GM12864 (cell line): ENCODE results near the gene WNT10A.
A peak's percentile ranks its signal among the peaks of the same experiment; 100 is the strongest.

ENCODE experiments used
- DNase-seq: peaks from one replicate; pipeline ENCODE4 v3.0.0-alpha.2; 2011; ENCODE audit warnings: low read depth
- H3K4me3 ChIP-seq: 2 replicates; pipeline ENCODE4 v1.5.1; 2011; ENCODE audit warnings: mild to moderate bottlenecking, low read depth, low read length, control low read depth
- TF ChIP-seq, protein P1 (sequence below): IDR thresholded peaks from 2 replicates; pipeline ENCODE4 v1.5.1; 2011; ENCODE audit warnings: low read depth, mild to moderate bottlenecking, moderate library complexity, low read length, control low read depth, inconsistent platforms; ENCODE audit errors: missing control alignments

The WNT10A gene

GRCh38 chr2:218888341-218888740, 7.7 kb downstream of the WNT10A start:
- TF ChIP-seq, protein P1, sequence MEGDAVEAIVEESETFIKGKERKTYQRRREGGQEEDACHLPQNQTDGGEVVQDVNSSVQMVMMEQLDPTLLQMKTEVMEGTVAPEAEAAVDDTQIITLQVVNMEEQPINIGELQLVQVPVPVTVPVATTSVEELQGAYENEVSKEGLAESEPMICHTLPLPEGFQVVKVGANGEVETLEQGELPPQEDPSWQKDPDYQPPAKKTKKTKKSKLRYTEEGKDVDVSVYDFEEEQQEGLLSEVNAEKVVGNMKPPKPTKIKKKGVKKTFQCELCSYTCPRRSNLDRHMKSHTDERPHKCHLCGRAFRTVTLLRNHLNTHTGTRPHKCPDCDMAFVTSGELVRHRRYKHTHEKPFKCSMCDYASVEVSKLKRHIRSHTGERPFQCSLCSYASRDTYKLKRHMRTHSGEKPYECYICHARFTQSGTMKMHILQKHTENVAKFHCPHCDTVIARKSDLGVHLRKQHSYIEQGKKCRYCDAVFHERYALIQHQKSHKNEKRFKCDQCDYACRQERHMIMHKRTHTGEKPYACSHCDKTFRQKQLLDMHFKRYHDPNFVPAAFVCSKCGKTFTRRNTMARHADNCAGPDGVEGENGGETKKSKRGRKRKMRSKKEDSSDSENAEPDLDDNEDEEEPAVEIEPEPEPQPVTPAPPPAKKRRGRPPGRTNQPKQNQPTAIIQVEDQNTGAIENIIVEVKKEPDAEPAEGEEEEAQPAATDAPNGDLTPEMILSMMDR = no peak
- no peak for DNase-seq
- no peak overlapping the region for H3K4me3 ChIP-seq

GRCh38 chr2:218889937-218890336, 9.3 kb downstream of the WNT10A start:
- DNase-seq = no peak
- H3K4me3 ChIP-seq = no peak overlapping the region
- TF ChIP-seq, protein P1 = no peak

DNA sequence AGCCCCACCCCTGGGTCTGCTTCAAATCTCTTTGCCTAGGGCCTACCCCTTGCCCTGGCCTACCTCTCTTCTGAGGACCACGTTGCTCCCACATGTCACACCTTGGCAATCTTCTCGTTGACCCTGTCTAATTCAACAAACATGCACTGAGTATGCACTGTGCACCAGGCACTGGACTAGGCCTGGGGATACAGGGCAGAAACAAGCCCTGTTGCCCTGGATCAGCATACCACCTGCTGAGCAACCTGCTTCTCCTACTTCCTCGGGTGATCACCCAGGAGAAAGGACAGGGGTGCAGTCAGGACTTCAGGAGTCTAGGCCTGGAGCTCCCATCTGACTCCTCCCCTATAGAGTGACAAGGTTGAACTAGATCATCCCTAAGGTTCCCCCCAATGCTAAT, 9.7 kb downstream of the WNT10A start:
- TF ChIP-seq, protein P1 = no peak
- no peak for DNase-seq

GRCh38 chr2:218891275-218892135, 10.9 kb downstream of the WNT10A start:
- no peak for DNase-seq
- TF ChIP-seq, protein P1 = no peak
- no peak overlapping the region for H3K4me3 ChIP-seq

More for the DNA sequence above, 9.7 kb downstream of the WNT10A start:
- no peak overlapping the region for H3K4me3 ChIP-seq

GRCh38 chr2:218892693-218893348, 12.2 kb downstream of the WNT10A start:
- DNase-seq = peak; percentile 68
- peak overlapping the region; percentile 75 for H3K4me3 ChIP-seq
- TF ChIP-seq, protein P1 = peak; percentile 70

DNA sequence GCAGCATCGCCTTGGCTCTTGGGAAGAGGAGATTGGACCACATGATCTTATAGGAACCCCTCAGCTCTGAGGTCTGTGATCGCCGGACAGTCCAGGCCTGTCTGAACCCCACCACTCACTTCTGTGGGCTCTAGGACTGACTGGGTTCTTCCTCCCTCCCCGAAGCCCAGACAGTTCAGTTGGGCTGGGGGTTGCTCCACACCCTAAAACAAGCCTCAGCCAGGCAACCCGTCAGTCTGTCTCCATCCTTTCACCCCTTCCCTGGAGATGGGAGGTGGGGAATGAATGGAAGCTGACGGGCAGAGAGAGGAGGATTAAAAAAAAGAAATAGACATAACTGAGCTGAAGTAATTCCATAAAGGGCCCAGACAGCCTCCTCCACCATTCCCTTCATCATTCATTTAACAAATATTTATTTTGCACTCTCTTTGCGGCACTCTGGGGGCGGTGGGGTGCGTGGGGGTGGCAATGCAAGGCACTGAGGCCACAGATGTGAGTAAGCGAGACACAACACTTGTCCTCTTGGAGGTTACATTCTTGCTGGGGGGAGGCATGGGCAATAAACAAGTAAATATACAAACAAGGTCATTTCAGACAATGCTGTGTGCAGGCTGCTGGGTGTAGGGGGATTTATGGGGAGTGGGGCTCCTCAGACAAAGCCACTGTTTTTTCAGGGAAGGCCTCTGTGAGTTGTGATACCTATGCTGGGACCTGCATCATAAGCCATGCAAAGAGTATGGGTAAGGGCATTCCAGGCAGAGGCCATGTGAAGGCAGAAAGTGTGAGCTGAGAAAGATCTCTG, 12.9 kb downstream of the WNT10A start:
- no peak for DNase-seq
- peak overlapping the region; percentile 75 for H3K4me3 ChIP-seq
- TF ChIP-seq, protein P1 = no peak
